H9 (cell line): ENCODE results near the gene FLRT2. TPM values are rescaled to one million over a fixed set of nuclear protein-coding genes. Genes with fewer than 3 reads are reported as not detected.
A peak's percentile ranks its signal among the peaks of the same experiment; 100 is the strongest.

Source experiments
- DNase-seq: peaks from one replicate; pipeline ENCODE4 v3.0.0-alpha.2; 2017
- H2AFZ ChIP-seq: one replicate; pipeline ENCODE4 v1.6.1; 2013; ENCODE audit warnings: mild to moderate bottlenecking, low read length, control low read depth, moderate library complexity
- H2AK5ac ChIP-seq: 2 replicates; pipeline ENCODE4 v1.6.1; 2013; ENCODE audit warnings: low read length, control low read depth, mixed read lengths; ENCODE audit not compliant: insufficient read length
- H2BK120ac ChIP-seq: one replicate; pipeline ENCODE4 v1.6.1; 2013; ENCODE audit warnings: low read depth, mild to moderate bottlenecking, low read length, control low read depth, inconsistent platforms; ENCODE audit not compliant: poor library complexity, severe bottlenecking
- H2BK12ac ChIP-seq: 2 replicates; pipeline ENCODE4 v1.6.1; 2013; ENCODE audit warnings: low read length, control low read depth, mixed read lengths, low read depth; ENCODE audit not compliant: insufficient read length
- H2BK15ac ChIP-seq: 2 replicates; pipeline ENCODE4 v1.6.1; 2013; ENCODE audit warnings: low read depth, low read length, control low read depth
- H2BK20ac ChIP-seq: one replicate; pipeline ENCODE4 v1.6.1; 2013; ENCODE audit warnings: low read depth, mild to moderate bottlenecking, low read length, control low read depth, inconsistent platforms; ENCODE audit not compliant: poor library complexity, severe bottlenecking
- H2BK5ac ChIP-seq: 2 replicates; pipeline ENCODE4 v1.6.1; 2013; ENCODE audit warnings: low read length, control low read depth, mixed read lengths; ENCODE audit not compliant: insufficient read length
- H3K14ac ChIP-seq: 2 replicates; pipeline ENCODE4 v1.6.1; 2013; ENCODE audit warnings: low read length, control low read depth; ENCODE audit not compliant: insufficient read depth
- H3K18ac ChIP-seq: 2 replicates; pipeline ENCODE4 v1.6.1; 2013; ENCODE audit warnings: low read depth, mild to moderate bottlenecking, mixed read lengths, low read length, control low read depth; ENCODE audit not compliant: insufficient read length
- H3K23ac ChIP-seq: 2 replicates; pipeline ENCODE4 v1.6.1; 2013; ENCODE audit warnings: low read length, control low read depth, mixed read lengths, low read depth; ENCODE audit not compliant: insufficient read length
- H3K23me2 ChIP-seq: 2 replicates; pipeline ENCODE4 v1.6.1; 2013; ENCODE audit warnings: low read depth, mild to moderate bottlenecking, mixed read lengths, low read length, control low read depth; ENCODE audit not compliant: insufficient read length, poor library complexity, severe bottlenecking
- H3K27ac ChIP-seq: 2 replicates; pipeline ENCODE4 v1.5.1; 2013; ENCODE audit warnings: low read length, control low read depth, mixed read lengths, low read depth; ENCODE audit not compliant: insufficient read length
- H3K27me3 ChIP-seq: 2 replicates; pipeline ENCODE4 v1.6.1; 2013; ENCODE audit warnings: low read length, control low read depth, inconsistent platforms; ENCODE audit not compliant: insufficient read depth
- H3K4ac ChIP-seq: 2 replicates; pipeline ENCODE4 v1.6.1; 2013; ENCODE audit warnings: low read depth, mild to moderate bottlenecking, control low read depth, inconsistent platforms, low read length, moderate library complexity
- H3K4me1 ChIP-seq: 2 replicates; pipeline ENCODE4 v1.6.1; 2013; ENCODE audit warnings: low read length, control low read depth, inconsistent platforms; ENCODE audit not compliant: insufficient read depth
- H3K4me2 ChIP-seq: 2 replicates; pipeline ENCODE4 v1.6.1; 2013; ENCODE audit warnings: low read length, control low read depth, mixed read lengths; ENCODE audit not compliant: insufficient read length, insufficient read depth
- H3K56ac ChIP-seq: 2 replicates; pipeline ENCODE4 v1.6.1; 2013; ENCODE audit warnings: low read depth, mild to moderate bottlenecking, mixed read lengths, low read length, control low read depth; ENCODE audit not compliant: insufficient read length
- H3K79me1 ChIP-seq: 2 replicates; pipeline ENCODE4 v1.6.1; 2013; ENCODE audit warnings: low read depth, mild to moderate bottlenecking, moderate library complexity, low read length, control low read depth, inconsistent platforms; ENCODE audit not compliant: insufficient read depth, poor library complexity, severe bottlenecking
- H3K79me2 ChIP-seq: 2 replicates; pipeline ENCODE4 v1.6.1; 2013; ENCODE audit warnings: low read length, control low read depth, inconsistent platforms; ENCODE audit not compliant: insufficient read depth
- H3K9ac ChIP-seq: 2 replicates; pipeline ENCODE4 v1.6.1; 2013; ENCODE audit warnings: low read length, control low read depth, mixed read lengths; ENCODE audit not compliant: insufficient read length; ENCODE audit errors: extremely low read depth
- H3K9me3 ChIP-seq: one replicate; pipeline ENCODE4 v1.6.1; 2013; ENCODE audit warnings: low read depth, low read length, inconsistent platforms; ENCODE audit not compliant: control insufficient read depth
- H3T11ph ChIP-seq: one replicate; pipeline ENCODE4 v1.6.1; 2013; ENCODE audit warnings: mild to moderate bottlenecking, low read length, control low read depth, inconsistent platforms
- H4K20me1 ChIP-seq: one replicate; pipeline ENCODE4 v1.6.1; 2013; ENCODE audit not compliant: control insufficient read depth, insufficient read length, insufficient read depth
- H4K5ac ChIP-seq: 2 replicates; pipeline ENCODE4 v1.6.1; 2013; ENCODE audit warnings: low read depth, mild to moderate bottlenecking, mixed read lengths, low read length, control low read depth; ENCODE audit not compliant: insufficient read length
- H4K8ac ChIP-seq: replicated peaks from 2 replicates; pipeline ENCODE4 v1.6.1; 2013; ENCODE audit warnings: low read length, control low read depth, mixed read lengths, low read depth; ENCODE audit not compliant: insufficient read length
- H4K91ac ChIP-seq: 2 replicates; pipeline ENCODE4 v1.6.1; 2013; ENCODE audit warnings: low read depth, mild to moderate bottlenecking, moderate library complexity, mixed read lengths, low read length, control low read depth; ENCODE audit not compliant: insufficient read length
- H3K27ac Mint-ChIP-seq, 3 experiments: 2 replicates in 2 of 3; 3 replicates in 1 of 3; pipeline ENCODE4 v1.8.0; 2020 to 2021; ENCODE audit warnings: mixed read lengths in 3 of 3, mild to moderate bottlenecking in 1 of 3, moderate library complexity in 1 of 3
- H3K27me3 Mint-ChIP-seq: 2 replicates; pipeline ENCODE4 v1.8.0; 2021; ENCODE audit warnings: low read depth, mild to moderate bottlenecking, moderate library complexity, mixed read lengths
- H3K36me3 Mint-ChIP-seq, 3 experiments: 2 replicates in 2 of 3; 3 replicates in 1 of 3; pipeline ENCODE4 v1.8.0; 2020 to 2021; ENCODE audit warnings: low read depth in 3 of 3, mixed read lengths in 3 of 3; ENCODE audit not compliant: insufficient read depth in 1 of 3
- H3K4me1 Mint-ChIP-seq, 2 experiments: 2 replicates each; pipeline ENCODE4 v1.8.0; 2020; ENCODE audit warnings: mixed read lengths in 2 of 2
- H3K4me3 Mint-ChIP-seq, 2 experiments: 2 replicates in 1 of 2; 3 replicates in 1 of 2; pipeline ENCODE4 v1.8.0; 2020 to 2021; ENCODE audit warnings: mild to moderate bottlenecking in 2 of 2, mixed read lengths in 2 of 2, moderate library complexity in 1 of 2
- H3K9me3 Mint-ChIP-seq, 2 experiments: 2 replicates in 1 of 2; 3 replicates in 1 of 2; pipeline ENCODE4 v1.8.0; 2020; ENCODE audit warnings: mild to moderate bottlenecking in 2 of 2, mixed read lengths in 2 of 2, moderate library complexity in 1 of 2
- WGBS: extraction: QIAGEN DNeasy Blood & Tissue Kit; methylation state at CpG from one replicate; pipeline ENCODE4 v1.1.7; 2013; ENCODE audit warnings: missing lambda C conversion rate, low lambda C conversion rate, mixed read lengths; ENCODE audit not compliant: insufficient read length; ENCODE audit errors: extremely low coverage; 5-methylcytosine and 5-hydroxymethylcytosine counted together
- total RNA-seq: library from RNA; stranded (reverse); gene quantifications from 2 replicates; pipeline ENCODE4 v1.2.1, GENCODE V29; 2021
- TF ChIP-seq, protein P1 (sequence below): fragments of 200-600 bp; sonication (generic); conservative IDR thresholded peaks from 3 replicates; pipeline ENCODE4 v1.8.0; 2021; ENCODE audit warnings: antibody characterized with exemption, mild to moderate bottlenecking

The FLRT2 gene
- total RNA-seq, 1 experiment from 2014 or later = 3.3 TPM

DNA sequence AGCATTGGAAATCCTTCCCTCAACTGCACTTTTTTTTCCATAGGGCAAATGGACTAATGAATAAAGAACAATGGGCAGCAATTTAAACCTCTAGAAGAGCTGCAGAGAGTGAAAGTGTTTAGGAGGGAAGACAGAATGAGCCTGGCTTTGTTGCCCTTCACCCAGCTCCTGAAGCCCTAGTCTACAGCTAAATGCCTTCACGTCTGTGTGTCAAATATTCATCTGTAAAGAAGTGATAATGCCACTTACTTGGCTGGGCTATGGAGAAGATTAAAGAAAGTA, 45.6 kb downstream of the FLRT2 start:
- Histone ChIP-seq H3K4me2 (no peak overlapping the region), H3K4me1 (peaks cover 3% of the 10 kb centered on the region; the same call in 1 of the 2 replicates)

More for the DNA sequence above, 45.6 kb downstream of the FLRT2 start:
- Histone ChIP-seq H2BK20ac (no peak overlapping the region), H3K23ac (no peak overlapping the region), H4K20me1 (no peaks in the 10 kb centered on the region), H2BK120ac (no peak overlapping the region), H3K79me1 (no peaks in the 10 kb centered on the region), H3K27me3 (no peaks in the 10 kb centered on the region), H2AK5ac (no peak overlapping the region), H2BK12ac (no peak overlapping the region), H2BK15ac (no peak overlapping the region), H3K14ac (no peak overlapping the region), H4K91ac (no peak overlapping the region), H3K79me2 (no peaks in the 10 kb centered on the region), H3K9ac (no peak overlapping the region), H3K18ac (no peak overlapping the region), H3K4ac (no peak overlapping the region), H4K8ac (no peak overlapping the region), H3T11ph (no peak overlapping the region), H2AFZ (no peak overlapping the region), H2BK5ac (no peak overlapping the region), H3K23me2 (no peaks in the 10 kb centered on the region), H3K9me3 (no peaks in the 10 kb centered on the region), H4K5ac (no peak overlapping the region), H3K27ac (no peak overlapping the region), H3K56ac (no peak overlapping the region)
- TF ChIP-seq, protein P1, sequence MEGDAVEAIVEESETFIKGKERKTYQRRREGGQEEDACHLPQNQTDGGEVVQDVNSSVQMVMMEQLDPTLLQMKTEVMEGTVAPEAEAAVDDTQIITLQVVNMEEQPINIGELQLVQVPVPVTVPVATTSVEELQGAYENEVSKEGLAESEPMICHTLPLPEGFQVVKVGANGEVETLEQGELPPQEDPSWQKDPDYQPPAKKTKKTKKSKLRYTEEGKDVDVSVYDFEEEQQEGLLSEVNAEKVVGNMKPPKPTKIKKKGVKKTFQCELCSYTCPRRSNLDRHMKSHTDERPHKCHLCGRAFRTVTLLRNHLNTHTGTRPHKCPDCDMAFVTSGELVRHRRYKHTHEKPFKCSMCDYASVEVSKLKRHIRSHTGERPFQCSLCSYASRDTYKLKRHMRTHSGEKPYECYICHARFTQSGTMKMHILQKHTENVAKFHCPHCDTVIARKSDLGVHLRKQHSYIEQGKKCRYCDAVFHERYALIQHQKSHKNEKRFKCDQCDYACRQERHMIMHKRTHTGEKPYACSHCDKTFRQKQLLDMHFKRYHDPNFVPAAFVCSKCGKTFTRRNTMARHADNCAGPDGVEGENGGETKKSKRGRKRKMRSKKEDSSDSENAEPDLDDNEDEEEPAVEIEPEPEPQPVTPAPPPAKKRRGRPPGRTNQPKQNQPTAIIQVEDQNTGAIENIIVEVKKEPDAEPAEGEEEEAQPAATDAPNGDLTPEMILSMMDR = no peak
- Mint-ChIP-seq H3K27ac (peak overlapping the region; percentile 62 to 90 (median 83); a peak in 5 of 7 replicates), H3K9me3 (no peaks in the 10 kb centered on the region), H3K4me3 (no peak overlapping the region), H3K36me3 (no peaks in the 10 kb centered on the region), H3K4me1 (peaks cover 34 to 35% of the 10 kb centered on the region in 2 experiments), H3K27me3 (no peaks in the 10 kb centered on the region)
- DNase-seq = no peak
- no CpG with 5 or more reads among the region's 1 CpG for WGBS
